Lung (tissue), 12 donors: ENCODE measurements around the gene BAIAP2. TPM values are rescaled to one million over a fixed set of nuclear protein-coding genes. Genes with fewer than 3 reads are reported as not detected.

ENCODE experiments used
- ATAC-seq: fragments of 200-7000 bp; cut with Tn5 transposase; one replicate; pipeline ENCODE4 v1.9.1; 2020; ENCODE audit warnings: moderate number of reproducible peaks; ENCODE audit not compliant: insufficient read depth, low FRiP score
- DNase-seq, 3 donors: peaks; one replicate each; pipeline ENCODE4 v3.0.0-alpha.2; 2013 to 2017
- H3K27ac ChIP-seq, 2 donors: one replicate each; pipeline ENCODE4 v1.5.1; 2013; ENCODE audit warnings: mild to moderate bottlenecking in 2 of 2, moderate library complexity in 2 of 2, control low read depth in 1 of 2, inconsistent platforms in 1 of 2, low read depth in 1 of 2, low read length in 1 of 2
- H3K27me3 ChIP-seq, 3 donors: one replicate each; pipeline ENCODE4 v1.5.1; 2013; ENCODE audit warnings: low read length in 2 of 3; ENCODE audit not compliant: control insufficient read depth in 3 of 3, insufficient read depth in 3 of 3
- H3K36me3 ChIP-seq, 4 donors: one replicate each; pipeline ENCODE4 v1.5.1; 2013; ENCODE audit warnings: low read length in 4 of 4, mild to moderate bottlenecking in 1 of 4, moderate library complexity in 1 of 4; ENCODE audit not compliant: control insufficient read depth in 4 of 4, insufficient read depth in 4 of 4
- H3K4me1 ChIP-seq, 5 donors: one replicate each; pipeline ENCODE4 v1.5.1; 2013; ENCODE audit warnings: low read length in 5 of 5, mild to moderate bottlenecking in 2 of 5, moderate library complexity in 1 of 5; ENCODE audit not compliant: control insufficient read depth in 5 of 5, insufficient read depth in 5 of 5
- H3K4me3 ChIP-seq: one replicate; pipeline ENCODE4 v1.5.1; 2013; ENCODE audit warnings: mild to moderate bottlenecking, control low read depth, moderate library complexity
- H3K9ac ChIP-seq, 2 donors: one replicate each; pipeline ENCODE4 v1.5.1; 2013; ENCODE audit warnings: low read length in 2 of 2, control low read depth in 1 of 2; ENCODE audit not compliant: insufficient read depth in 1 of 2
- H3K9me3 ChIP-seq, 4 donors: one replicate each; pipeline ENCODE4 v1.5.1; 2013; ENCODE audit warnings: low read length in 3 of 4, mild to moderate bottlenecking in 1 of 4, moderate library complexity in 1 of 4; ENCODE audit not compliant: control insufficient read depth in 4 of 4, insufficient read depth in 3 of 4
- WGBS, 2 donors: extraction: QIAGEN DNeasy Blood & Tissue Kit; methylation state at CpG; one replicate each; pipeline ENCODE4 v1.1.7; 2013; 5-methylcytosine and 5-hydroxymethylcytosine counted together
- polyA plus RNA-seq, 2 donors: library from polyadenylated mRNA; stranded (reverse); fragments of 200-250 nt; gene quantifications; one replicate each; pipeline ENCODE4 v1.2.1, GENCODE V29; 2013
- total RNA-seq, 2 donors: library from RNA; depleted of rRNA in 1 of 2; stranded (reverse); fragments of >200 nt in 1 of 2; gene quantifications; one replicate each; pipeline ENCODE4 v1.2.1, GENCODE V29; 2014 to 2021
- TF ChIP-seq, protein P1 (sequence below): IDR thresholded peaks from 2 replicates; pipeline ENCODE4 v1.5.1; 2012; ENCODE audit warnings: mild to moderate bottlenecking; ENCODE audit errors: control extremely low read depth, extremely low read depth
- donor health status: control.
- donor health status: control.
- donor health status: Bipolar disorder and iron deficiency.
- donor health status: healthy.
- donor health status: DM: yes; HTN: yes; CAD: no.

Gene BAIAP2
- total and polyA plus RNA-seq, 4 donors: 59.2 to 141 (median 77.7) TPM

DNA sequence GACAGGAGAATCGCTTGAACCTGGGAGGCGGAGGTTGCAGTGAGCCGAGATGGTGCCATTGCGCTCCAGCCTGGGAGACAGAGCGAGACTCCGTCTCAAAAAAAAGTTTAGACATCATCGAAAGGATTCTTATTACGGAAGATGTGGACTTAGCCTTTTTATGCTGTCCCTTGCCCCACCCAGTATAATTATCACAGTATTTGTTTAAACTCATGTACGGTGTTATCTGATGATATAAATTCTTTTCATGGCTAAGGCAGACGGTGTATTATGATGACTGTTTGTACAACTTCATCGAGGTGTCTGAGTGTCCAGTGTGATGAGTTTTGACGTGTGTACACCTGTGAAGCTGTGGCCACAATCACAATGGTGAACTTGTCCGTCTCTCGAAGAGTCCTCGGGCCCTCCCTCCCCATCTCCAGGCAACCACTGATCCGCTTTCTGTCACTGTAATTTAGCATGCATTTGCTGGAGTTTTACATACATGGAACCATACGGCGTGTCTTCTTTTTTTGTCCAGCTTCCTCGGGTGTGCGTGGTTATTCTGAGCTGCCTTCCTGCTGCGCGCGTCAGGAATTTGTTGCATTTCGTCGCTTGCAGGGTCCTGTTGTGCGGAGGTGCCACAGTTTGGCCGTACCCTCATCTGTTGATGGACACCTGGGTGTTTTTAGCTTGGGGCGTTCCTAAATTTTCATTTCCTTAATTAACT is 26.2 kb downstream of the BAIAP2 start:
- Histone ChIP-seq H3K4me1 (peaks cover 0 to 37% (median 11%) of the 10 kb centered on the region in 5 donors), H3K27ac (no peak overlapping the region)
- TF ChIP-seq, protein P1, sequence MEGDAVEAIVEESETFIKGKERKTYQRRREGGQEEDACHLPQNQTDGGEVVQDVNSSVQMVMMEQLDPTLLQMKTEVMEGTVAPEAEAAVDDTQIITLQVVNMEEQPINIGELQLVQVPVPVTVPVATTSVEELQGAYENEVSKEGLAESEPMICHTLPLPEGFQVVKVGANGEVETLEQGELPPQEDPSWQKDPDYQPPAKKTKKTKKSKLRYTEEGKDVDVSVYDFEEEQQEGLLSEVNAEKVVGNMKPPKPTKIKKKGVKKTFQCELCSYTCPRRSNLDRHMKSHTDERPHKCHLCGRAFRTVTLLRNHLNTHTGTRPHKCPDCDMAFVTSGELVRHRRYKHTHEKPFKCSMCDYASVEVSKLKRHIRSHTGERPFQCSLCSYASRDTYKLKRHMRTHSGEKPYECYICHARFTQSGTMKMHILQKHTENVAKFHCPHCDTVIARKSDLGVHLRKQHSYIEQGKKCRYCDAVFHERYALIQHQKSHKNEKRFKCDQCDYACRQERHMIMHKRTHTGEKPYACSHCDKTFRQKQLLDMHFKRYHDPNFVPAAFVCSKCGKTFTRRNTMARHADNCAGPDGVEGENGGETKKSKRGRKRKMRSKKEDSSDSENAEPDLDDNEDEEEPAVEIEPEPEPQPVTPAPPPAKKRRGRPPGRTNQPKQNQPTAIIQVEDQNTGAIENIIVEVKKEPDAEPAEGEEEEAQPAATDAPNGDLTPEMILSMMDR: no peak

GRCh38 chr17:81062014-81062780 is 27.2 kb downstream of the BAIAP2 start:
- 86 to 89% methylated on average over 19 of the region's 19 CpGs for WGBS, 2 donors
- peaks cover 0 to 33% (median 10%) of the 10 kb centered on the region in 5 donors for H3K4me1 ChIP-seq
- H3K27me3 ChIP-seq: no peaks in the 10 kb centered on the region
- ATAC-seq (no peak), DNase-seq (no peak)
- H3K9ac ChIP-seq: no peak overlapping the region
- H3K9me3 ChIP-seq: no peaks in the 10 kb centered on the region
- H3K4me3 ChIP-seq: no peak overlapping the region
- TF ChIP-seq, protein P1: no peak
- peaks cover 0 to 28% (median 0%) of the 10 kb centered on the region in 4 donors for H3K36me3 ChIP-seq
- H3K27ac ChIP-seq: no peak overlapping the region

More for the DNA sequence above, 26.2 kb downstream of the BAIAP2 start:
- H3K36me3 ChIP-seq: peaks cover 0 to 23% (median 0%) of the 10 kb centered on the region in 4 donors
- H3K9me3 ChIP-seq: no peaks in the 10 kb centered on the region
- 91 to 96% methylated on average over 28 of the region's 28 CpGs for WGBS, 2 donors
- H3K9ac ChIP-seq: no peak overlapping the region
- no peak overlapping the region for H3K4me3 ChIP-seq
- ATAC-seq: no peak
- DNase-seq: no peak
- no peaks in the 10 kb centered on the region for H3K27me3 ChIP-seq

GRCh38 chr17:81063106-81064093 is 28.4 kb downstream of the BAIAP2 start:
- peaks cover 0 to 23% (median 0%) of the 10 kb centered on the region in 4 donors for H3K36me3 ChIP-seq
- H3K4me1 ChIP-seq: peaks cover 0 to 31% (median 11%) of the 10 kb centered on the region in 5 donors
- H3K4me3 ChIP-seq: no peak overlapping the region
- ATAC-seq (no peak), DNase-seq (no peak)
- peak overlapping the region in 1 of 2 donors; percentile 48 for H3K27ac ChIP-seq
- WGBS, 2 donors: 69 to 78% methylated on average over 22 of the region's 22 CpGs
- H3K9me3 ChIP-seq: no peaks in the 10 kb centered on the region
- no peak overlapping the region for H3K9ac ChIP-seq
- no peaks in the 10 kb centered on the region for H3K27me3 ChIP-seq
- TF ChIP-seq, protein P1: no peak
